Progenitor cell of endocrine pancreas (in vitro differentiated cells): Measurements from ENCODE around the gene PFAS. TPM values are rescaled to one million over a fixed set of nuclear protein-coding genes. Genes with fewer than 3 reads are reported as not detected.

Experiments used
- DNase-seq: peaks from one replicate; pipeline ENCODE4 v3.0.0; 2021; ENCODE audit warnings: low spot score; ENCODE audit not compliant: unreplicated experiment
- H3K27ac Mint-ChIP-seq: 2 replicates; pipeline ENCODE4 v1.8.0; 2021; ENCODE audit warnings: mild to moderate bottlenecking, moderate library complexity, mixed read lengths
- H3K27me3 Mint-ChIP-seq: 2 replicates; pipeline ENCODE4 v1.8.0; 2021; ENCODE audit warnings: mixed read lengths
- H3K36me3 Mint-ChIP-seq: 2 replicates; pipeline ENCODE4 v1.8.0; 2022; ENCODE audit warnings: mixed read lengths; ENCODE audit not compliant: insufficient read depth
- H3K4me1 Mint-ChIP-seq: 2 replicates; pipeline ENCODE4 v1.8.0; 2021; ENCODE audit warnings: low read depth, mixed read lengths
- H3K4me3 Mint-ChIP-seq: 2 replicates; pipeline ENCODE4 v1.8.0; 2021; ENCODE audit warnings: low read depth, mild to moderate bottlenecking, moderate library complexity, mixed read lengths
- H3K9me3 Mint-ChIP-seq: 2 replicates; pipeline ENCODE4 v1.8.0; 2021; ENCODE audit warnings: low read depth, mixed read lengths
- total RNA-seq: library from RNA; stranded (reverse); gene quantifications from 2 replicates; pipeline ENCODE4 v1.2.1, GENCODE V29; 2021
- TF ChIP-seq, protein P1 (sequence below): fragments of 200-600 bp; sonication (generic); IDR thresholded peaks from one replicate; pipeline ENCODE4 v1.5.0; 2021; ENCODE audit warnings: antibody characterized with exemption, mild to moderate bottlenecking; ENCODE audit not compliant: unreplicated experiment

PFAS gene
- total RNA-seq, 1 donor from 2014 or later: 110 TPM

- DNase-seq: no peak
- peaks cover 1% of the 10 kb centered on the region for H3K36me3 Mint-ChIP-seq
- H3K27me3 Mint-ChIP-seq: no peaks in the 10 kb centered on the region
- no peak overlapping the region for H3K4me3 Mint-ChIP-seq
- TF ChIP-seq, protein P1, sequence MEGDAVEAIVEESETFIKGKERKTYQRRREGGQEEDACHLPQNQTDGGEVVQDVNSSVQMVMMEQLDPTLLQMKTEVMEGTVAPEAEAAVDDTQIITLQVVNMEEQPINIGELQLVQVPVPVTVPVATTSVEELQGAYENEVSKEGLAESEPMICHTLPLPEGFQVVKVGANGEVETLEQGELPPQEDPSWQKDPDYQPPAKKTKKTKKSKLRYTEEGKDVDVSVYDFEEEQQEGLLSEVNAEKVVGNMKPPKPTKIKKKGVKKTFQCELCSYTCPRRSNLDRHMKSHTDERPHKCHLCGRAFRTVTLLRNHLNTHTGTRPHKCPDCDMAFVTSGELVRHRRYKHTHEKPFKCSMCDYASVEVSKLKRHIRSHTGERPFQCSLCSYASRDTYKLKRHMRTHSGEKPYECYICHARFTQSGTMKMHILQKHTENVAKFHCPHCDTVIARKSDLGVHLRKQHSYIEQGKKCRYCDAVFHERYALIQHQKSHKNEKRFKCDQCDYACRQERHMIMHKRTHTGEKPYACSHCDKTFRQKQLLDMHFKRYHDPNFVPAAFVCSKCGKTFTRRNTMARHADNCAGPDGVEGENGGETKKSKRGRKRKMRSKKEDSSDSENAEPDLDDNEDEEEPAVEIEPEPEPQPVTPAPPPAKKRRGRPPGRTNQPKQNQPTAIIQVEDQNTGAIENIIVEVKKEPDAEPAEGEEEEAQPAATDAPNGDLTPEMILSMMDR: no peak
- peaks cover 13% of the 10 kb centered on the region for H3K4me1 Mint-ChIP-seq
- no peaks in the 10 kb centered on the region for H3K9me3 Mint-ChIP-seq
- no peak overlapping the region for H3K27ac Mint-ChIP-seq
Observed at GRCh38 chr17:8292639-8293395, 43.7 kb downstream of the PFAS start.

DNA sequence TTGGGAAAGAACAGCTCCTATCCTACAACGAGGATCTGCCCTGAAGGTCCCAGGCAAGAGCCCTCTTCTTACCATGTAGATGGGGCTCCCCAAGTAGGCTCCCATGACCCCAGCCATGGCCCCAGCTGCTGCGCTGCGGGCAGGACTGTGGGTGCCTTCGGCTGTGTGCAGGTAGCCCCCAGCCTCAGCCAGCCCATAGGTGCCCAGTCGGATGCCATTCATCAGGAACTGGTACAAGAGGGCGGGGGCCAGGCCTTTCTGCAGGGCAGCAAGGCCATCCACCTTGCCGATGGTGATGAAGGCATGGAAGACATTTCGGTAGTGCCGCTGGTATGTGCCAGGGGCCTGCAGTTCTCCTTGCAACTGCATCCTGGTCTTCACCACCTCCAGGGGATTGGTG lies 45.3 kb downstream of the PFAS start:
- H3K27ac Mint-ChIP-seq: peak overlapping the region; percentile 80

DNA sequence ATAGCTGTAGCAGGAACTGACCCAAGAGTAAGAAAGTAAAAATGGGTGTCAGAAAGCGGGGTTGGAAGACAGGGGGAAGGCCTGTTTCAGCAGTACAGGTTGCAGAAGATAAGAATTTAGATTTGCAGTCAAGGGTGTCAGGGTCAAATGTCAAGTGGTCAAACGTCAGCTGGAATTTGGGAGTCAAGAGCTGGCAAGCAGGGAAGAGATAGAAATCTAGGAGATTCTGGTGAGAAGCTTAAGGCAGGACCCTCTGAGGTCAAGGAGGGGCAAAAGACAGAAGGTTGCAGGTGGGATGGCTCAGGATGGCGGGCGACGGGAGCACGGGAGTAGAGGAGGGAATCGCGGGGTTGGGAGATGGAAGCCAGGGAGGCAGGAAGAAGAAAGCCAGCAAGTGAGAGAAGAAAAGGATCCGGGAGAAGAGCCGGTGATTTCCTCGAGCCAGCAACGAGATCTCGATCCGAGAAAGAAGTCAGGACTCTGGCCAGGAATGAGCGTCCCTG lies 45.8 kb downstream of the PFAS start:
- Mint-ChIP-seq H3K4me3 (peak overlapping the region; percentile 87), H3K27me3 (no peaks in the 10 kb centered on the region), H3K4me1 (peaks cover 8% of the 10 kb centered on the region), H3K27ac (peak overlapping the region; percentile 80), H3K36me3 (peaks cover 1% of the 10 kb centered on the region), H3K9me3 (no peaks in the 10 kb centered on the region)
- no peak for DNase-seq
- TF ChIP-seq, protein P1: no peak

More for the DNA sequence above, 45.3 kb downstream of the PFAS start:
- Mint-ChIP-seq H3K27me3 (no peaks in the 10 kb centered on the region), H3K4me1 (peaks cover 8% of the 10 kb centered on the region), H3K9me3 (no peaks in the 10 kb centered on the region), H3K4me3 (peak overlapping the region; percentile 87), H3K36me3 (peaks cover 1% of the 10 kb centered on the region)
- TF ChIP-seq, protein P1: no peak
- no peak for DNase-seq

DNA sequence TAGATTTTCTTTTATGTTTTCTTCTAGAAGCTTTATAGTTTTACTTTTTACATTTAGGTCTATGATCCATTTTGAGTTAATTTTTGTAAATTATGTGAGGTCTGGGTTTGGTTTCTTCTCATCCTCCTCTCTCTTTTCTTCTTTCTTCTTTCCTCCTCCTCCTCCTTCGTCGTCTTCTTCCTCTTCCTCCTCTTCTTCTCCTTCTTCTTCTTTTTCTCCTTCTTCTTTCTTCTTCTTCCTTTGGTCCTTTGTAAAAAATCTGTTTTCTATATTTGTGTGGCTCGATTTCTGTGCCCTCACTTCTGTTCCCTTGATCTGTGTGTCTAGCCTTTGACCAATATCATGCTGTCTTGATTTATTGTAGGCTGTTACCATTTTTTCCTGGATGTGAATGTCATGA lies 51.1 kb downstream of the PFAS start:
- H3K9me3 Mint-ChIP-seq: no peaks in the 10 kb centered on the region
- no peak for DNase-seq
- no peaks in the 10 kb centered on the region for H3K4me1 Mint-ChIP-seq
- TF ChIP-seq, protein P1: no peak
- H3K36me3 Mint-ChIP-seq: no peaks in the 10 kb centered on the region
- no peak overlapping the region for H3K4me3 Mint-ChIP-seq
- peaks cover 3% of the 10 kb centered on the region for H3K27me3 Mint-ChIP-seq
- H3K27ac Mint-ChIP-seq: no peak overlapping the region

GRCh38 chr17:8300627-8301242 lies 51.6 kb downstream of the PFAS start:
- TF ChIP-seq, protein P1: peak; percentile 82
- no peaks in the 10 kb centered on the region for H3K9me3 Mint-ChIP-seq
- peak; percentile 35 for DNase-seq
- H3K4me1 Mint-ChIP-seq: no peaks in the 10 kb centered on the region
- H3K27me3 Mint-ChIP-seq: peaks cover 3% of the 10 kb centered on the region
- H3K36me3 Mint-ChIP-seq: no peaks in the 10 kb centered on the region
- H3K27ac Mint-ChIP-seq: no peak overlapping the region
- no peak overlapping the region for H3K4me3 Mint-ChIP-seq
